B cell (primary cell): ENCODE measurements around the gene GARS1. TPM values are rescaled to one million over a fixed set of nuclear protein-coding genes. Genes with fewer than 3 reads are reported as not detected.

Experiments used
- ATAC-seq: fragments of 200-7000 bp; cut with Tn5 transposase; one replicate; pipeline ENCODE4 v1.10.0; 2021; ENCODE audit warnings: low read depth, mild to moderate bottlenecking, moderate number of reproducible peaks, moderate library complexity
- CTCF ChIA-PET: fragments of 350-600 bp; sonication (Branson Sonifier 250); formaldehyde crosslinking; loops from one replicate; lab custom pipeline; 2021; ENCODE audit warnings: antibody characterized with exemption, inconsistent platforms; lab: Charles Lee
- POLR2A ChIA-PET: fragments of 350-600 bp; sonication (Branson Sonifier 250); formaldehyde crosslinking; loops from one replicate; lab custom pipeline; 2021; ENCODE audit warnings: antibody characterized with exemption; lab: Charles Lee
- DNase-seq: peaks from one replicate; pipeline ENCODE4 v3.0.0; 2013
- H2AFZ ChIP-seq: 2 replicates; pipeline ENCODE4 v1.6.1; 2012; ENCODE audit warnings: mild to moderate bottlenecking, low read depth, low read length; ENCODE audit not compliant: insufficient read depth, poor library complexity, severe bottlenecking
- H3K27ac ChIP-seq, 2 donors: 1 replicate in 1 of 2; 2 replicates in 1 of 2; pipeline ENCODE4 v1.5.1; 2012 to 2013; ENCODE audit warnings: low read length in 2 of 2, mild to moderate bottlenecking in 2 of 2, moderate library complexity in 1 of 2
- H3K27me3 ChIP-seq, 4 experiments: fragments of 200-600 bp in 1 of 4; sonication (generic) in 1 of 4; replicated peaks in 1 of 4; 1 replicate in 2 of 4; 2 replicates in 2 of 4; pipeline versions ENCODE4 v1.6.1 to v1.7.0; 2013 to 2016; ENCODE audit warnings: low read length in 3 of 4, mild to moderate bottlenecking in 2 of 4, mixed read lengths in 1 of 4, moderate library complexity in 1 of 4; ENCODE audit not compliant: insufficient read depth in 4 of 4, control insufficient read depth in 3 of 4; ENCODE audit errors: control extremely low read depth in 1 of 4
- H3K36me3 ChIP-seq, 2 experiments: replicated peaks in 1 of 2; 1 replicate in 1 of 2; 2 replicates in 1 of 2; pipeline versions ENCODE4 v1.6.1 to v1.7.1; 2013; ENCODE audit warnings: low read length in 1 of 2; ENCODE audit not compliant: insufficient read depth in 2 of 2, control insufficient read depth in 1 of 2; ENCODE audit errors: control extremely low read depth in 1 of 2, extremely low read depth in 1 of 2
- H3K4me1 ChIP-seq, 2 donors: fragments of 200-600 bp in 1 of 2; sonication (generic) in 1 of 2; 1 replicate in 1 of 2; 2 replicates in 1 of 2; pipeline versions ENCODE4 v1.5.1 to v1.6.1; 2013 to 2017; ENCODE audit warnings: low read length in 2 of 2; ENCODE audit not compliant: control insufficient read depth in 2 of 2, insufficient read depth in 2 of 2
- H3K4me2 ChIP-seq: replicated peaks from 2 replicates; pipeline ENCODE3; 2012; ENCODE audit warnings: mild to moderate bottlenecking, low read depth, low read length; ENCODE audit not compliant: poor library complexity, severe bottlenecking
- H3K4me3 ChIP-seq, 5 experiments: fragments of 200-600 bp in 1 of 5; sonication (generic) in 1 of 5; 1 replicate in 3 of 5; 2 replicates in 2 of 5; pipeline versions ENCODE4 v1.5.1 to v1.7.0; 2011 to 2016; ENCODE audit warnings: low read length in 4 of 5, mild to moderate bottlenecking in 4 of 5, low read depth in 2 of 5, control low read depth in 1 of 5, moderate library complexity in 1 of 5; ENCODE audit not compliant: insufficient read depth in 1 of 5; ENCODE audit errors: control extremely low read depth in 1 of 5, extremely low read depth in 1 of 5
- H3K79me2 ChIP-seq: fragments of 200-600 bp; sonication (generic); one replicate; pipeline ENCODE4 v1.6.0; 2016; ENCODE audit warnings: low read length; ENCODE audit not compliant: control insufficient read depth, insufficient read depth
- H3K9ac ChIP-seq: fragments of 200-600 bp; sonication (generic); 2 replicates; pipeline ENCODE4 v1.6.1; 2017; ENCODE audit warnings: mild to moderate bottlenecking, low read length, moderate library complexity
- H3K9me3 ChIP-seq, 3 donors: one replicate each; pipeline versions ENCODE4 v1.6.1 to v1.7.1; 2013; ENCODE audit warnings: low read length in 2 of 3; ENCODE audit not compliant: control insufficient read depth in 2 of 3, insufficient read depth in 1 of 3; ENCODE audit errors: control extremely low read depth in 1 of 3
- H4K20me1 ChIP-seq: 2 replicates; pipeline ENCODE4 v1.6.0; 2012; ENCODE audit warnings: mild to moderate bottlenecking, low read length; ENCODE audit not compliant: insufficient read depth, control insufficient read depth, poor library complexity, severe bottlenecking
- H3K27ac Mint-ChIP-seq: one replicate; pipeline ENCODE4 v1.8.0; 2021; ENCODE audit warnings: mixed read lengths
- H3K27me3 Mint-ChIP-seq: one replicate; pipeline ENCODE4 v1.8.0; 2021; ENCODE audit warnings: mixed read lengths
- H3K4me1 Mint-ChIP-seq: one replicate; pipeline ENCODE4 v1.8.0; 2021; ENCODE audit warnings: mixed read lengths
- H3K4me3 Mint-ChIP-seq: one replicate; pipeline ENCODE4 v1.8.0; 2021; ENCODE audit warnings: mixed read lengths
- H3K9me3 Mint-ChIP-seq: one replicate; pipeline ENCODE4 v1.8.0; 2022; ENCODE audit warnings: mixed read lengths; ENCODE audit not compliant: insufficient read depth
- CTCF ChIP-seq: fragments of 200-600 bp; IDR thresholded peaks from one replicate; pipeline ENCODE4 v1.8.0; 2022; ENCODE audit warnings: antibody characterized with exemption, mild to moderate bottlenecking
- EZH2 ChIP-seq: IDR thresholded peaks from 2 replicates; pipeline ENCODE4 v1.6.1; 2012; ENCODE audit warnings: borderline replicate concordance, low read depth, mild to moderate bottlenecking, moderate library complexity, low read length; ENCODE audit not compliant: insufficient read depth, poor library complexity, severe bottlenecking
- WGBS: methylation state at CpG from one replicate; pipeline ENCODE4 v1.1.5; 2013; ENCODE audit warnings: missing lambda C conversion rate; ENCODE audit not compliant: insufficient coverage; 5-methylcytosine and 5-hydroxymethylcytosine counted together
- intact Hi-C: fragments of 100-400 bp; cut with micrococcal nuclease; formaldehyde crosslinking; loops from one replicate; pipeline ENCODE4 v1.10.0; 2022
- polyA plus RNA-seq: library from polyadenylated mRNA; depleted of rRNA; stranded (reverse); fragments of >200 nt; gene quantifications from 2 replicates; pipeline ENCODE4 v1.2.3, GENCODE V29; 2012
- total RNA-seq, 2 donors: library from RNA; stranded (reverse); fragments of 120-200 nt in 1 of 2; gene quantifications; 1 replicate in 1 of 2; 2 replicates in 1 of 2; pipeline versions ENCODE4 v1.2.3 to v1.2.4, GENCODE V29; 2013 to 2022

Gene GARS1
- total and polyA plus RNA-seq, 2 donors (not counting 1 experiment from before 2014, with no cell fraction given): 54.9 to 61.7 TPM

DNA sequence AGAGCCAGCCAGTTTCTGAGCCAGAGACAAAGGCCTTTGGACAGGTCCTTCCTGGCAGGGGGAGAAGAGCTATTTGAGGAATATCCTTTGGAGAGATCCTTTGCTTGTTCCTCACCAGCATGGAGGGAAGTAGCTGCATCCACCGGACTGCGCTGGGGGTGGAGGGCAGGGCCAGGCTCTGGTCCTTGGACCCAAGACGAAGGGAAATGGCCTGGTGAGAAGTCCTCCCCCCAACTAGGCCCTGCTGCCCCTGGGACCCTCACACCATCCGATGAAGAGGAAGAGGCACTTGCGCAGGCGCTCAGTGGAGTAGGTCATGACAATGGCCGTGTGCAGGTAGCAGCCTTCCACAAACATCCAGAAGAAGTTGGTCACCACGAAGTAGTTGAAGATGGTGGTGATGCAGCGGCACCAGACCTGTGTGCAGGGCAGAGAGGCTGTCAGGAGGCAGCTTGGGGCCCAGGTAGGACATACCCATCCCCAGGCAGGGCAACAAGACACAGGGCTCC lies 67.8 kb downstream of the GARS1 start:
- DNase-seq (no peak), ATAC-seq (no peak)
- ChIA-PET CTCF (no interaction called here), POLR2A (no interaction called here)
- Histone ChIP-seq H2AFZ (no peak overlapping the region), H4K20me1 (no peaks in the 10 kb centered on the region), H3K4me1 (no peaks in the 10 kb centered on the region), H3K9ac (no peak overlapping the region), H3K4me3 (no peak overlapping the region), H3K79me2 (no peaks in the 10 kb centered on the region), H3K4me2 (no peak overlapping the region), H3K27ac (no peak overlapping the region), H3K36me3 (no peaks in the 10 kb centered on the region), H3K27me3 (no peaks in the 10 kb centered on the region), H3K9me3 (no peaks in the 10 kb centered on the region)
- Mint-ChIP-seq H3K4me1 (no peaks in the 10 kb centered on the region), H3K9me3 (no peaks in the 10 kb centered on the region), H3K4me3 (no peak overlapping the region), H3K27ac (no peak overlapping the region), H3K27me3 (peaks cover 3% of the 10 kb centered on the region)
- no peak for TF ChIP-seq CTCF
- no peak for TF ChIP-seq EZH2
- WGBS: 84% methylated on average over 3 of the region's 9 CpGs
- intact Hi-C loops: no loop called here

DNA sequence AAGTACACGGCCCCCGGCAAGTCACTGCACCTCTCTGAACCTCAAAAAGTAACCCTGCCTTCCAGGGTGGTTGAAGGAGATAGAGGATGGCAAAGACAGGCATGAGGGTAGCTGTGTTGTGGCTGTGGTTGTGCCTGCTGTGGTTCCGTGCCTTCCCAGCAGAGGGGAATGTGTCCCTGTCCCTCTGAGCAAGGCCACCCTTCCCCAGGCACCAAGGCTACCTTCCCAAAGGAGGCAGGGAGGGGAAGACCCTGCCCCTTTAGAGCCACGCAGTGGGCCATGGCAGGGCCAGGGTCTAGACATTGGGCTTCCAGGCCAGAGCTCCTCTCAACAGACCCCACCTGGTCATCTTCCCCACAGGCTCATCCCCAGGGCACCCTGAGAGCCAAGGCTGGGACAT lies 68.7 kb downstream of the GARS1 start:
- intact Hi-C loops: no loop called here
- Histone ChIP-seq H3K4me3 (no peak overlapping the region), H2AFZ (no peak overlapping the region), H3K4me2 (no peak overlapping the region), H3K79me2 (no peaks in the 10 kb centered on the region), H4K20me1 (no peaks in the 10 kb centered on the region), H3K4me1 (no peaks in the 10 kb centered on the region), H3K9me3 (no peaks in the 10 kb centered on the region), H3K27ac (no peak overlapping the region), H3K27me3 (no peaks in the 10 kb centered on the region), H3K9ac (no peak overlapping the region), H3K36me3 (no peaks in the 10 kb centered on the region)
- ChIA-PET POLR2A (no interaction called here), CTCF (no interaction called here)
- no peaks in the 10 kb centered on the region for H3K9me3 Mint-ChIP-seq
- H3K4me3 Mint-ChIP-seq: no peak overlapping the region
- no peak overlapping the region for H3K27ac Mint-ChIP-seq
- no peaks in the 10 kb centered on the region for H3K4me1 Mint-ChIP-seq
- TF ChIP-seq EZH2 (no peak), CTCF (no peak)
- DNase-seq: no peak
- peaks cover 3% of the 10 kb centered on the region for H3K27me3 Mint-ChIP-seq
- 84% methylated on average over 3 of the region's 4 CpGs for WGBS
- no peak for ATAC-seq
